ENCODE measurements around the gene C12orf57. TPM values are rescaled to one million over a fixed set of nuclear protein-coding genes. Genes with fewer than 3 reads are reported as not detected.
A peak's percentile ranks its signal among the peaks of the same experiment; 100 is the strongest.

C12orf57 gene
- total RNA-seq, 4 donors from 2014 or later = 259 to 2,496 (median 1,289) TPM

- H3K4me1 ChIP-seq = peaks cover 3 to 14% of the 10 kb centered on the region in 2 donors
- H3K4me3 ChIP-seq = peak overlapping the region; percentile 74 to 93
- TF ChIP-seq POLR2A (IDR thresholded peaks at IDR 0.05) = peak; percentile 38 to 57
- TF ChIP-seq, protein P1, sequence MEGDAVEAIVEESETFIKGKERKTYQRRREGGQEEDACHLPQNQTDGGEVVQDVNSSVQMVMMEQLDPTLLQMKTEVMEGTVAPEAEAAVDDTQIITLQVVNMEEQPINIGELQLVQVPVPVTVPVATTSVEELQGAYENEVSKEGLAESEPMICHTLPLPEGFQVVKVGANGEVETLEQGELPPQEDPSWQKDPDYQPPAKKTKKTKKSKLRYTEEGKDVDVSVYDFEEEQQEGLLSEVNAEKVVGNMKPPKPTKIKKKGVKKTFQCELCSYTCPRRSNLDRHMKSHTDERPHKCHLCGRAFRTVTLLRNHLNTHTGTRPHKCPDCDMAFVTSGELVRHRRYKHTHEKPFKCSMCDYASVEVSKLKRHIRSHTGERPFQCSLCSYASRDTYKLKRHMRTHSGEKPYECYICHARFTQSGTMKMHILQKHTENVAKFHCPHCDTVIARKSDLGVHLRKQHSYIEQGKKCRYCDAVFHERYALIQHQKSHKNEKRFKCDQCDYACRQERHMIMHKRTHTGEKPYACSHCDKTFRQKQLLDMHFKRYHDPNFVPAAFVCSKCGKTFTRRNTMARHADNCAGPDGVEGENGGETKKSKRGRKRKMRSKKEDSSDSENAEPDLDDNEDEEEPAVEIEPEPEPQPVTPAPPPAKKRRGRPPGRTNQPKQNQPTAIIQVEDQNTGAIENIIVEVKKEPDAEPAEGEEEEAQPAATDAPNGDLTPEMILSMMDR (IDR thresholded peaks at IDR 0.05) = peak in 2 of 4 experiments; percentile 19 to 55
- no peaks in the 10 kb centered on the region for H3K9me3 ChIP-seq
- intact Hi-C loops (cut with DNase I; ENCODE audit: low total_unique reads) = no loop called here
- H3K27me3 ChIP-seq = no peaks in the 10 kb centered on the region
- H3K27ac ChIP-seq = peak overlapping the region; percentile 97 to 99
- peak; percentile 80 to 90 for DNase-seq
- H3K36me3 ChIP-seq = no peaks in the 10 kb centered on the region
Measured at GRCh38 chr12:6925540-6926279, 18.1 kb upstream of the C12orf57 start.

DNA sequence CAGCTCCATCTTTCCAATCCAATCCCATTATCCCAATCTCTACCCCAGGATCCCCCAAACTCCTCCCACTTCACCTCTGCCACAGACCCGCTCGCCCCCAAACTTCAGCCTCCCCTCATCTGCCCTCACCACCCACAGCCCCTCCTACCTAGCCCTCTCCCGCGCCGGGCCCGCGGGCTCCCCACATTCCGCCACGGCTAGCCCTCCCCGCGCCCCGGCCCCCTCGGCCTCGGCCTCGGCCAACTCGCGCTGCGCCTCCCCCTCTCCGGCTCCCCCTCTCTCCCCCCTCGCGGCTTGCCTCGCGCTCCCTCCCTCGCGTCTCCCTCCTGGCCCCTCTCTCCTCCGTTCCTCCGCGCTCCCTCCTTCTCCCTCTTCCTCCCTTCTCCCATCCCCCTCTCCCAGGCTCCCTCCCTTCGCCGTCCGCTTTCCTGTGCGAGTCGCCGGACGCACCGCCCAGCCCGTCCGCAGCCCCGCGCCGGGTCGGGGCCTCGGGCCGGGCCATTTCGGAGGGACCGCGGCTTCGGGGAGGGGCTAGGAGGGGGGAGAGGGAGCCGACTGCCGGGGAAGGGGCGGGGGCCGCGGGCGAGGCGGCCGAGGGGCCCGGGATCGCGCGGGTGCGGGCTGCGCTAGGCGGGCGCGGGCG, 16.3 kb upstream of the C12orf57 start, which contains the start of gene ATN1:
TSS of gene ATN1 (plus strand) at position 581 of the 643 bp plus-strand sequence. CDS start 6,043 bp downstream, outside the sequence.
- peak; percentile 92 to 94 for DNase-seq
- Histone ChIP-seq H3K36me3 (no peaks in the 10 kb centered on the region), H3K9me3 (no peaks in the 10 kb centered on the region), H3K4me3 (peak within 1 kb of the TSS; percentile 74 to 93), H3K27ac (peak within 1 kb of the TSS; percentile 97 to 99), H3K4me1 (peaks cover 8 to 18% of the 10 kb centered on the region in 2 donors), H3K27me3 (no peaks in the 10 kb centered on the region)
- TF ChIP-seq POLR2A (IDR thresholded peaks at IDR 0.05) = peak in 1 of 2 donors; percentile 75
- TF ChIP-seq, protein P1 (IDR thresholded peaks at IDR 0.05) = peak in 1 of 4 experiments; percentile 19
- intact Hi-C loops (cut with DNase I; ENCODE audit: low total_unique reads) = no loop called here

GRCh38 chr12:6928022-6928702, 15.7 kb upstream of the C12orf57 start:
- TF ChIP-seq, protein P1 (IDR thresholded peaks at IDR 0.05) = no peak
- no peak for TF ChIP-seq POLR2A (IDR thresholded peaks at IDR 0.05)
- Histone ChIP-seq H3K4me1 (peaks cover 10 to 18% of the 10 kb centered on the region in 2 donors), H3K27me3 (no peaks in the 10 kb centered on the region), H3K9me3 (no peaks in the 10 kb centered on the region), H3K27ac (peak overlapping the region; percentile 97 to 99), H3K4me3 (peak overlapping the region; percentile 74 to 93), H3K36me3 (no peaks in the 10 kb centered on the region)
- DNase-seq = peak; percentile 47 to 51
- intact Hi-C loops (cut with DNase I; ENCODE audit: low total_unique reads) = no loop called here

- Histone ChIP-seq H3K27ac (peak overlapping the region; percentile 97 to 99), H3K9me3 (no peaks in the 10 kb centered on the region), H3K36me3 (no peaks in the 10 kb centered on the region), H3K27me3 (no peaks in the 10 kb centered on the region), H3K4me1 (peaks cover 16 to 25% of the 10 kb centered on the region in 2 donors), H3K4me3 (peak overlapping the region; percentile 74 to 93)
- DNase-seq = no peak
- TF ChIP-seq, protein P1 (IDR thresholded peaks at IDR 0.05) = no peak
- TF ChIP-seq POLR2A (IDR thresholded peaks at IDR 0.05) = no peak
- intact Hi-C loops (cut with DNase I; ENCODE audit: low total_unique reads) = no loop called here
Measured at GRCh38 chr12:6928703-6929407, 15.0 kb upstream of the C12orf57 start.
